SK-N-SH (cell line): Measurements from ENCODE around the gene SLC41A3. TPM values are rescaled to one million over a fixed set of nuclear protein-coding genes. Genes with fewer than 3 reads are reported as not detected.

ENCODE experiments used
- CTCF ChIA-PET: fragments of 300-600, 350-600 bp; formaldehyde crosslinking; extraction: SDS; loops from one replicate; lab custom pipeline; 2021; lab: Yijun Ruan, JAX
- POLR2A ChIA-PET: fragments of 350-600 bp; sonication (Branson Sonifier 250); formaldehyde crosslinking; extraction: SDS; loops from one replicate; lab custom pipeline; 2020; ENCODE audit warnings: antibody characterized with exemption, inconsistent platforms; lab: Yijun Ruan, JAX
- DNase-seq: peaks from one replicate; pipeline ENCODE4 v3.0.0; 2012
- H2AFZ ChIP-seq: fragments of 200-600 bp; sonication (generic); 2 replicates; pipeline ENCODE4 v1.8.1; 2016; ENCODE audit warnings: antibody characterized with exemption, mild to moderate bottlenecking, low read depth
- H3F3A ChIP-seq: fragments of 200-600 bp; sonication (generic); replicated peaks from 2 replicates; pipeline ENCODE3; 2016; ENCODE audit warnings: antibody characterized with exemption, mild to moderate bottlenecking; ENCODE audit not compliant: insufficient read depth
- H3K27ac ChIP-seq, 2 experiments: fragments of 200-500 bp in 1 of 2; fragments of 200-600 bp in 1 of 2; sonication (Bioruptor generic) in 1 of 2; sonication (generic), shearing (Covaris generic) in 1 of 2; 2 replicates each; pipeline versions ENCODE4 v1.5.1 to v1.6.1; 2014 to 2016; ENCODE audit warnings: low read depth in 2 of 2, inconsistent platforms in 1 of 2, low read length in 1 of 2, mild to moderate bottlenecking in 1 of 2, mixed read lengths in 1 of 2
- H3K27me3 ChIP-seq: fragments of 200-600 bp; sonication (generic), shearing (Covaris generic); 2 replicates; pipeline ENCODE4 v1.6.1; 2016; ENCODE audit warnings: mixed run types; ENCODE audit not compliant: insufficient read depth
- H3K36me3 ChIP-seq, 2 experiments: fragments of 200-500 bp in 1 of 2; fragments of 200-600 bp in 1 of 2; sonication (Bioruptor generic) in 1 of 2; sonication (generic) in 1 of 2; replicated peaks in 1 of 2; 2 replicates each; pipeline versions ENCODE3 to v1.5.1; 2014 to 2016; ENCODE audit warnings: low read length in 1 of 2, mild to moderate bottlenecking in 1 of 2; ENCODE audit not compliant: insufficient read depth in 2 of 2, control insufficient read depth in 1 of 2
- H3K4me1 ChIP-seq, 2 experiments: fragments of 200-500 bp in 1 of 2; fragments of 200-600 bp in 1 of 2; sonication (Bioruptor generic) in 1 of 2; sonication (generic), shearing (Covaris generic) in 1 of 2; 2 replicates each; pipeline versions ENCODE4 v1.5.1 to v1.6.1; 2014 to 2016; ENCODE audit warnings: low read depth in 1 of 2, low read length in 1 of 2, mixed run types in 1 of 2; ENCODE audit not compliant: insufficient read depth in 2 of 2, control insufficient read depth in 1 of 2
- H3K4me2 ChIP-seq: fragments of 200-600 bp; sonication (generic), shearing (Covaris generic); 2 replicates; pipeline ENCODE4 v1.6.1; 2017; ENCODE audit warnings: mixed run types
- H3K4me3 ChIP-seq, 2 experiments: fragments of 200-500 bp in 1 of 2; fragments of 200-600 bp in 1 of 2; sonication (Bioruptor generic) in 1 of 2; sonication (generic), shearing (Covaris generic) in 1 of 2; 2 replicates each; pipeline versions ENCODE4 v1.5.1 to v1.8.1; 2014 to 2016; ENCODE audit warnings: low read depth in 2 of 2, inconsistent platforms in 1 of 2, low read length in 1 of 2, mild to moderate bottlenecking in 1 of 2, mixed read lengths in 1 of 2, moderate library complexity in 1 of 2
- H3K79me2 ChIP-seq: fragments of 200-600 bp; sonication (generic); 2 replicates; pipeline ENCODE4 v1.8.1; 2017; ENCODE audit warnings: mild to moderate bottlenecking; ENCODE audit not compliant: insufficient read depth
- H3K9ac ChIP-seq: fragments of 200-600 bp; sonication (generic); 2 replicates; pipeline ENCODE4 v1.6.1; 2017; ENCODE audit warnings: mixed run types
- H3K9me2 ChIP-seq: fragments of 200-600 bp; sonication (generic); 2 replicates; pipeline ENCODE4 v1.6.1; 2017; ENCODE audit warnings: mixed run types
- H3K9me3 ChIP-seq: fragments of 200-600 bp; sonication (generic); 2 replicates; pipeline ENCODE4 v1.6.1; 2017; ENCODE audit warnings: mixed run types, mild to moderate bottlenecking, moderate library complexity
- H4K20me1 ChIP-seq: fragments of 200-600 bp; sonication (generic); 2 replicates; pipeline ENCODE4 v1.6.1; 2017; ENCODE audit warnings: mild to moderate bottlenecking, mixed run types; ENCODE audit not compliant: insufficient read depth
- ELF1 ChIP-seq: IDR thresholded peaks from 2 replicates; pipeline ENCODE4 v1.4.0; 2012
- EZH2phosphoT487 ChIP-seq: fragments of 200-600 bp; sonication (generic); IDR thresholded peaks from 2 replicates; pipeline ENCODE4 v1.6.1; 2017; ENCODE audit warnings: low read depth, mixed run types, mild to moderate bottlenecking, antibody characterized with exemption, moderate library complexity, borderline replicate concordance
- RAD21 ChIP-seq: IDR thresholded peaks from 2 replicates; pipeline ENCODE4 v1.6.1; 2012; ENCODE audit warnings: mild to moderate bottlenecking, low read length
- RXRA ChIP-seq: IDR thresholded peaks from 2 replicates; pipeline ENCODE4 v1.4.0; 2012; ENCODE audit warnings: low read depth, mild to moderate bottlenecking, borderline replicate concordance
- SIN3A ChIP-seq: IDR thresholded peaks from 2 replicates; pipeline ENCODE4 v1.6.1; 2012; ENCODE audit warnings: low read depth, mild to moderate bottlenecking, low read length, moderate library complexity, borderline replicate concordance
- SMC3 ChIP-seq: IDR thresholded peaks from 2 replicates; pipeline ENCODE4 v1.6.1; 2012; ENCODE audit warnings: low read depth, low read length, improper control_type of control experiment
- TCF12 ChIP-seq: IDR thresholded peaks from 2 replicates; pipeline ENCODE4 v1.4.0; 2012
- WGBS: methylation state at CpG from one replicate; pipeline ENCODE4 v1.1.6; 2017; ENCODE audit warnings: low lambda C conversion rate; 5-methylcytosine and 5-hydroxymethylcytosine counted together
- polyA plus RNA-seq, 3 experiments: library from polyadenylated mRNA; depleted of rRNA; stranded (reverse); fragments of >200 nt; gene quantifications; 2 replicates each; pipeline ENCODE4 v1.2.3, GENCODE V29; 2012
- TF ChIP-seq, protein P1 (sequence below): fragments of 200-600 bp; sonication (generic); IDR thresholded peaks from 2 replicates; pipeline ENCODE4 v1.6.1; 2017; ENCODE audit warnings: antibody characterized with exemption, mild to moderate bottlenecking, moderate library complexity
- TF ChIP-seq, protein P2 (sequence below): IDR thresholded peaks from 2 replicates; pipeline ENCODE4 v1.4.0; 2012; ENCODE audit warnings: low read depth

The SLC41A3 gene
- polyA plus RNA-seq, 1 of the 3 experiments (the other 2 are of a cell fraction): 53.4 TPM

DNA sequence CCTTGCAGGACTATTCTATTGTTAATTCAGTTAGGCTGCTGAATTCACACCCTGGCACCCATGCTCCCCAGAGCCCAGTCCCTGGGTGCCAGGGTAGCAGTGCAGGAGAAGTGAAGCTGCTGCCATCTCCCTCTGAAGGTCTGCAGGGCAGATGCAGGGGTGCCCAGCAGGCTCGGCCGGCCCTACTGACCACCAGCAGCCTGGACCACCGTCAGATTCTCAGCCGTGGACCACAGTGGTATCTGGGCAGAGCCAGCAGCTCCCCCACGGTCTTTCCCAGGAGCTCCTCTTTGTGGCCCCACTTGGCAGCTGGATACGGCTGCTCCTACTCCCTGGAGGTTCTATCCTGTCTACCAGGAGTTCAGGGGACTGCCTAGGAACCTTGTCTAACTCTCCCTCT is 49.7 kb upstream of the SLC41A3 start:
- ChIA-PET CTCF (interaction anchor here (0.7 to 6.3 kb wide), 63 partner anchors 9 to 1441 kb away, joined by 3 to 122 read pairs (median 5); partner anchors contain the start of genes ALDH1L1 and ZXDC), POLR2A (no interaction called here)
- 11% methylated on average over 3 of the region's 6 CpGs for WGBS

DNA sequence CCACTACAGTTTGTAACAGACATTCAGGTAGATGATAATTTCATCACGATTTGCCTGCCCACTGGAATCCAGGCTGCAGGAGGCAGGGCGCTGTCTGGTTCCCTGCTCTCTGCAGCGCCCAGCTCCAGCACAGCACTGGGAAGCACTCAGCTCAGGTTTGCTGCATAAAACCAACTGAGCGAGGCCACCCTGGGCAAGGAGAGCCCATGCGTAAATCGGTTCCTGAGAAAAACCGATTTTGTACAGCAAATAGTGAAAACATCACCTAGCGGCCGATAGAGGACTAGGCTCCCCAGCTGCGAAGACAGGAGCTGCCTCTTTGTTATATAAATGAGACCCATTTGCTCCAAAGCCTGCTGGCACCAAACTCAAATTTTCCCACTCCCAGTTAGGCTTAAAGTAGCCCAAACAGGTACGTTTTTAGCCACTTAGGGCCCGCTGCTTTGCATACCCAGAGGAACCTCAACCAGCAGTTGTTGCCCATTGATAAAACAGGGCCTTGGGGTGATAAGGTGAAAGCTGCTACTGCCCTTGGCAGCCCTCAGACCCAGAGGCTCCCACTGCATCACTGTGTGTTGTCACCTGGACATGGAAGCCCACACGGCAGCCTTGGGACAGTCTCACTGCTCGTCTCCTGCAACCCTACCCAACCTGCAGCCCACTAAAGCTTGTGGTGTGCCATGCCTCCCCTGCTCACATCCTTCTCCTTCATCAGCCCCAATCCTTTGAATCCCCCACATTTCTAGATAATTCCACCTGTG is 49.0 kb upstream of the SLC41A3 start:
- peaks cover 0 to 10% of the 10 kb centered on the region in 2 experiments; a peak in 1 of 4 replicates for H3K4me1 ChIP-seq
- no peaks in the 10 kb centered on the region for H3K9me3 ChIP-seq
- no peaks in the 10 kb centered on the region for H3K79me2 ChIP-seq
- ChIA-PET CTCF (interaction anchor here (0.8 to 6.3 kb wide), 29 partner anchors 8 to 366 kb away, joined by 3 to 122 read pairs (median 7); partner anchors contain the start of gene ZXDC), POLR2A (no interaction called here)
- TF ChIP-seq, protein P1, sequence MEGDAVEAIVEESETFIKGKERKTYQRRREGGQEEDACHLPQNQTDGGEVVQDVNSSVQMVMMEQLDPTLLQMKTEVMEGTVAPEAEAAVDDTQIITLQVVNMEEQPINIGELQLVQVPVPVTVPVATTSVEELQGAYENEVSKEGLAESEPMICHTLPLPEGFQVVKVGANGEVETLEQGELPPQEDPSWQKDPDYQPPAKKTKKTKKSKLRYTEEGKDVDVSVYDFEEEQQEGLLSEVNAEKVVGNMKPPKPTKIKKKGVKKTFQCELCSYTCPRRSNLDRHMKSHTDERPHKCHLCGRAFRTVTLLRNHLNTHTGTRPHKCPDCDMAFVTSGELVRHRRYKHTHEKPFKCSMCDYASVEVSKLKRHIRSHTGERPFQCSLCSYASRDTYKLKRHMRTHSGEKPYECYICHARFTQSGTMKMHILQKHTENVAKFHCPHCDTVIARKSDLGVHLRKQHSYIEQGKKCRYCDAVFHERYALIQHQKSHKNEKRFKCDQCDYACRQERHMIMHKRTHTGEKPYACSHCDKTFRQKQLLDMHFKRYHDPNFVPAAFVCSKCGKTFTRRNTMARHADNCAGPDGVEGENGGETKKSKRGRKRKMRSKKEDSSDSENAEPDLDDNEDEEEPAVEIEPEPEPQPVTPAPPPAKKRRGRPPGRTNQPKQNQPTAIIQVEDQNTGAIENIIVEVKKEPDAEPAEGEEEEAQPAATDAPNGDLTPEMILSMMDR: peak; percentile 38
- TF ChIP-seq SMC3: no peak
- no peaks in the 10 kb centered on the region for H3K36me3 ChIP-seq
- no peak overlapping the region for H2AFZ ChIP-seq
- H4K20me1 ChIP-seq: no peaks in the 10 kb centered on the region
- H3K9ac ChIP-seq: no peak overlapping the region
- no peak overlapping the region; a peak in 1 of 4 replicates for H3K4me3 ChIP-seq
- H3K27me3 ChIP-seq: no peaks in the 10 kb centered on the region
- H3F3A ChIP-seq: no peaks in the 10 kb centered on the region
- no peaks in the 10 kb centered on the region for H3K9me2 ChIP-seq
- no peak overlapping the region for H3K27ac ChIP-seq
- no peak overlapping the region for H3K4me2 ChIP-seq
- WGBS: 46% methylated on average over 11 of the region's 14 CpGs
- DNase-seq: peak; percentile 16

More for the DNA sequence above, 49.7 kb upstream of the SLC41A3 start:
- no peaks in the 10 kb centered on the region for H3K36me3 ChIP-seq
- no peaks in the 10 kb centered on the region for H4K20me1 ChIP-seq
- no peaks in the 10 kb centered on the region for H3F3A ChIP-seq
- H3K4me2 ChIP-seq: no peak overlapping the region
- H3K79me2 ChIP-seq: no peaks in the 10 kb centered on the region
- H3K4me1 ChIP-seq: peaks cover 0 to 10% of the 10 kb centered on the region in 2 experiments; a peak in 1 of 4 replicates
- TF ChIP-seq SIN3A: no peak
- TF ChIP-seq ELF1: no peak
- TF ChIP-seq RXRA: no peak
- TF ChIP-seq RAD21: no peak
- TF ChIP-seq EZH2phosphoT487: no peak
- no peak for TF ChIP-seq TCF12
- TF ChIP-seq, protein P2, sequence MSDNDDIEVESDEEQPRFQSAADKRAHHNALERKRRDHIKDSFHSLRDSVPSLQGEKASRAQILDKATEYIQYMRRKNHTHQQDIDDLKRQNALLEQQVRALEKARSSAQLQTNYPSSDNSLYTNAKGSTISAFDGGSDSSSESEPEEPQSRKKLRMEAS: no peak
- no peaks in the 10 kb centered on the region for H3K9me2 ChIP-seq
- no peak for DNase-seq
- no peak overlapping the region; a peak in 1 of 4 replicates for H3K4me3 ChIP-seq
- no peaks in the 10 kb centered on the region for H3K9me3 ChIP-seq
- H2AFZ ChIP-seq: no peak overlapping the region
- H3K27me3 ChIP-seq: no peaks in the 10 kb centered on the region
- H3K9ac ChIP-seq: no peak overlapping the region
- H3K27ac ChIP-seq: no peak overlapping the region
